ENCODE measurements around the gene RGS3.

DNA sequence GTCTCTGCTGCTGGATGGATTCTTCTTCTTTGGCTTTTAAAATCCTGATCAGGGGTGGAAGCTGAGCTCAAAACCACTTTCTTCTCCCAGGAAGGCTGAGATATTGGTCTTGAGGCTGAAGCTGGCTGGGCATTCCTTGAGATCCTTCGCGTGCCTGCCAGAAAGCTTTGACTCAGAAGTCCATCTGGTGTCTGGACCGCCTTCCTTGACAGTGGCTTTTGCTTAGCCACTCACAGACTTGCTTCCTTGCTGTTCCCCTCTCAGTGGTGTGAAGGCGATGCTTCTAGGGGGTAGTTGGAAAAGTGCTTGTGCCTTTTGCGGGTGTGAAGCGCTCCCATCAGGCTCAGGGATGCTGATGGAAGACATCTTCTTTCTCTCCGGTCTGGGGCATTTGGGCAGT, 45.9 kb downstream of the RGS3 start:
- TF ChIP-seq, protein P1, sequence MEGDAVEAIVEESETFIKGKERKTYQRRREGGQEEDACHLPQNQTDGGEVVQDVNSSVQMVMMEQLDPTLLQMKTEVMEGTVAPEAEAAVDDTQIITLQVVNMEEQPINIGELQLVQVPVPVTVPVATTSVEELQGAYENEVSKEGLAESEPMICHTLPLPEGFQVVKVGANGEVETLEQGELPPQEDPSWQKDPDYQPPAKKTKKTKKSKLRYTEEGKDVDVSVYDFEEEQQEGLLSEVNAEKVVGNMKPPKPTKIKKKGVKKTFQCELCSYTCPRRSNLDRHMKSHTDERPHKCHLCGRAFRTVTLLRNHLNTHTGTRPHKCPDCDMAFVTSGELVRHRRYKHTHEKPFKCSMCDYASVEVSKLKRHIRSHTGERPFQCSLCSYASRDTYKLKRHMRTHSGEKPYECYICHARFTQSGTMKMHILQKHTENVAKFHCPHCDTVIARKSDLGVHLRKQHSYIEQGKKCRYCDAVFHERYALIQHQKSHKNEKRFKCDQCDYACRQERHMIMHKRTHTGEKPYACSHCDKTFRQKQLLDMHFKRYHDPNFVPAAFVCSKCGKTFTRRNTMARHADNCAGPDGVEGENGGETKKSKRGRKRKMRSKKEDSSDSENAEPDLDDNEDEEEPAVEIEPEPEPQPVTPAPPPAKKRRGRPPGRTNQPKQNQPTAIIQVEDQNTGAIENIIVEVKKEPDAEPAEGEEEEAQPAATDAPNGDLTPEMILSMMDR (IDR thresholded peaks at IDR 0.05; ENCODE audit: low read length), result no peak
- TF ChIP-seq EZH2 (optimal IDR thresholded peaks at IDR 0.05; ENCODE audit: low read depth, low read length) (no peak), EZH2phosphoT487 (IDR thresholded peaks at IDR 0.05; ENCODE audit: low read length) (no peak)

Measured in MM.1S (cell line).